SW 1271 (cell line): Measurements from ENCODE around the gene GPATCH2.

Source experiments
- DNase-seq, 2 experiments: peaks; one replicate each; lab custom pipeline; 2025; lab: John Stamatoyannopoulos, UW

The GPATCH2 gene

DNA sequence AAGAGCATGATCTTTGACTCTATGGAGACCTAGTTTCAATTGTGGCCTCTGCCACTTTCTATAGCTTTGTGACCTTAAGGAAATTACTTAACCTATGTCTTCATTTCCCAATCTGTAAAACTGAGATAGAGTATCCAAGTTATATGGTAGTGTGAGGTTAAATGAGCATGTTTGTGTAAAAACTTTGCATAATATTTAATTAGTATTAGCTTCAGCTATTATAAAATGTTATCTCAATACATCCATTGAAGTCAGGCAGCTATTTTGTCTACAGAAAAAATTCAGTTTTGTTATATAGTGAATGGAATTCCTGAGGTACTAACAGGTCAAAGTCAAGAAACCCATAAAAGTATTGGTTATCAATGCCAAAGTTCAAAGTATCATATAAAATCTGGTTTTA is 53.6 kb downstream of the GPATCH2 start:
- no peak for DNase-seq

- no peak for DNase-seq
Measured at GRCh38 chr1:217574265-217574949, 56.5 kb downstream of the GPATCH2 start.

DNA sequence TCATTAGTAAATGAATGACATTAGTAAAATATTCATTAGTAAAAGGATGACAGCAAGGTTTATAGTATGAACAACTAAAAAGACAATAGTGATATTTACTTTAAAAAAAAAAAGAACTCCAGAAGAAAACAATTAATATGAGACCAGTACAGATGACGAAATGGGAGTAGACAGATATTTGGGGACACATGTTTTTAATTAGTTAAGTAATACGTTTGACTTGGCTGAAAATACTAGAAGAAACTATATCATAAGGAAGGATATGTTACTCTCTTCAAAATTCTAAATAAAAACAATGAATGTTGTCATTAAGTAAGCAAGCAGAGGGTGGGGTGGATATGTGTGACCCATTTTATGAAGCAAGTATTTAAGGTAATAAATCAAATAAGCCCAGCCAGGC is 61.9 kb downstream of the GPATCH2 start:
- DNase-seq, result no peak

DNA sequence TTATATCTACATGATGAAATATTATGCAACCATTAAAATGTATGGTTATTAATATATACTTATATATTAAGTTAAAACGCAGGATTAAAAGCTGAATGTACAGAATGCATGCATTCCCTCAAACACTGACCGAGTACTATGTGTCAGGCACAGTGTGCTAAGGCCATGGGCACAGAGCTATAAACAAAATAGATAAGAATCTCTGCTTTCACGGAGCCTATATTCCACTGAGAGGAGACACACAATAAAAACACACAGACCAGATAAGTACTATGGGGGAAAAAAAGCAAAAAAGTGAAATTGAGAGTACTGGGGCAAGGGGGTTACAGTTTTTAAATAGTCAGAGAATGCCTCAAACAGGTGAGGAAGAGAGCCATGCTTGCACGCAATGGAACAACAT is 62.7 kb downstream of the GPATCH2 start:
- DNase-seq, result no peak

DNA sequence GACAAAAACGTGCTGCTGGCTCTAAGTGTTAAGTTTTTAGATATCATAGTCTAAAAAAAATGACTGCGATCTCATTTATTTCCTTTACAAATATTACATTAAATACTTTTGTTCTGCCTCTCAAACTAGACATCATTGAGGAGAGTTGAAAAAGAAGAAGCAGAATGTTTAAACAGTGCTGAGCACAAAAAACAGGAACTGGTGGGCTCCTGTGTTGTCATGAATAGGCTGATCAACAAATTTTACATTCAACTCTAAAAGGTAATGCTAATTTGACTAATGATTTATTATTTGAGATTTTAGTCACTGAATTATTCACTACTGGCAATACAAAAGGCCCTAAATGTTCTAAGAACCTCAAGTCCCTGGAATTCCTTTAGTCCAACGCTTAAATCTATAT is 66.1 kb downstream of the GPATCH2 start:
- no peak for DNase-seq

DNA sequence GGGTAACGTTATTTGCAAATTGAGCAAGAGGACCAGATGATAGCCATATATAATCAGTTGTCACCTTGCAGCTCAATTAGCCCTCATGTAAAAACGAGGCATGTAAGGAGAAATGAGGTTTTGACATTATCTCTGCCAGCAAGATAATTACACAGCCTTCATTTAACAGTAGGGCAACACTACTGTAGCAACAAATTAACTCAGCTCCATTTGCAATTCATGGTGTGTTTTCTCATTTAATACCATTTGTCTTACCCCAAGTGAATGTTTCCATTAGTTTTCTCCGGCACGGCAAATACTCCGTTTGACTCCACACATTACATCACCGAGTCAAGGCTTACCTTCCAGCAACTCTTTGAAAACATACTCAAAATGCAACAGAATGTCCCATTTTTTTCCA is 66.7 kb downstream of the GPATCH2 start:
- no peak for DNase-seq

DNA sequence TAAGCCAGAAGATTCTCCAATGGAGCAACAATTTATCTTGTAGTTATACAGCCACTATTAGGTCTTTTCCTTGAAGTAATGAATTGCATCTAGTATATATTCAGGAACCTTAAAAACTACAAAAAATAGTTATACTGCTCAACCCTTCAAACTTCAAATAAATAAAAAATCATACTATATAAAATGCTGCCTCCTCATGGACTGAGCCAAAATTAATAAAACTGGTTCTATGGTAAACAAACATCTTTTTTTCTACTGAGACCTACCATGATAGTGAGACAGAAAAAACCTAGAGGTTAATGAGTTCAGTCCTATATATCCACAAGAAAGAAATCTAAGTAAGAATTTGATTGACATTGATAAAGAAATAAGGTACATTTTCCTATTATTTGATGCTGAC is 67.7 kb downstream of the GPATCH2 start:
- DNase-seq, result no peak

GRCh38 chr1:217562229-217562878 is 68.5 kb downstream of the GPATCH2 start:
- peak in 1 of 2 experiments; percentile 16 for DNase-seq

- DNase-seq, result no peak
Measured at GRCh38 chr1:217561446-217561845, 69.4 kb downstream of the GPATCH2 start.

GRCh38 chr1:217554849-217555248 is 76.0 kb downstream of the GPATCH2 start:
- no peak for DNase-seq

GRCh38 chr1:217553949-217554509 is 76.9 kb downstream of the GPATCH2 start:
- no peak for DNase-seq

- DNase-seq, result no peak
Measured at GRCh38 chr1:217552339-217552951, 78.4 kb downstream of the GPATCH2 start.

DNA sequence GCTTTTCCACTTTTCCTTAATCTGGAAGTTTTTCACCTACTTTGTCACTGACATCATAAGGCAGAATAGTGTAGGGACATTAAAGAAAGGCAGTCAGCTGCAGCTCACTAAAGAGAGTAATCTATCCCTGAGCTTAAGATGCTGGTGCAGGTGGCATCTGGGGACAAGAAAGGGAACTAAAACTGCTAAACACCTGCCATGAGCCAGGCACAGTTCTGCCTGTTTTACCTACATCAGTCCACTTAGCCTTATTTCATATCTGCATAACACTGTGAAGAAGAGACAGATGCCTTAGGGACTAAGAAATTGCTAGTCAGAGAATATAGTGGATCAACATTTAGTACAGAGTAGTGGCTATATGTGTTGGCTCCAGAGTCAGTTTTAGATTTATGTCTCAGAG is 88.1 kb downstream of the GPATCH2 start:
- DNase-seq, result no peak

DNA sequence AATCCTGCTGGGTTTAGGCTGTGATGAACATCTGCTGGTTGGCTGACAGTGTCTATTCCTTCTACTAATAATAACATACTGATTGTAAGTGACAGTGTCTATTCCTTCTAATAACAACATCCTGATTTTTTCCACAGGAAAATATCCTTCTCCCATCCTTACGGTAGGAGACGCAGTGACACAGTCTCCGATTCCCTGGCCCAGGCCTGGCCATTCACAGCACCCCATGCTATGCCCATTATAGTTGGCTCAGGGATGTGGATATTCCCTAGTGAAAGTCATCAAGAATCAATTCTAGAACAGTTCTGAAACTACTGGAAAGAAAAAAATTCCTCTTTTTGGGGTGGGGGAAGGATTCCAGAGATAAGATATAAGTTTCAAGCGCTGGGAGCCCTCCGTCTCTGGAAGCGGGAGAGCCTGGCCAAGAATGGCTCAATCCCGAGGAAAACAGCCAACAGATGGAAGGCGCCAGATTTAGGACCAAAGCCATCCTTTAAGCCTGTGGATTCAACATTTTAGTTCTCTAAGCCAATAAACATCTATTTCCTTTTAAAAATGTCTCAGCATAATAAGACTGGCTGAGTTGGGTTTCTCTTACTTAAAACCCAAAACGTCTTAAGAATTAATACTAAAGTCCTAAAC is 88.6 kb downstream of the GPATCH2 start:
- DNase-seq, result no peak

- no peak for DNase-seq
Measured at GRCh38 chr1:217540321-217540720, 90.6 kb downstream of the GPATCH2 start.

DNA sequence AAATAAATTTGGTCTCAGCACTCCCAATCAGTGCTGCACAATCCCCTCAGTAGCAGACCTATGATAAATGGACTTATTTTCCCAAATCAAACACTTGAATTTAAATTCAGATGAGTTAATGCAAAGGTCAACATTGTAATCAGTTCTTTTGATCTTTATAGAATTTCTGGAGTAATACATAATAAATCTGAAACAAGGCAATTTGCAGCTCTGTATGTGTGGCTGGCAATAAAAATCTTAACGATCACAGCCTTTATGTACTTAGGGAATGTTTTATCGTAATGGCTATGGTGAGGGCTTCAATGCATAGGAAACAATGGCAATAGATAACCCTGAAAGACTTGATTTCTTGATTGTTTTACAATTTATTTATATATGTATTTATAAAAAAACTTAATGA is 91.4 kb downstream of the GPATCH2 start:
- no peak for DNase-seq

DNA sequence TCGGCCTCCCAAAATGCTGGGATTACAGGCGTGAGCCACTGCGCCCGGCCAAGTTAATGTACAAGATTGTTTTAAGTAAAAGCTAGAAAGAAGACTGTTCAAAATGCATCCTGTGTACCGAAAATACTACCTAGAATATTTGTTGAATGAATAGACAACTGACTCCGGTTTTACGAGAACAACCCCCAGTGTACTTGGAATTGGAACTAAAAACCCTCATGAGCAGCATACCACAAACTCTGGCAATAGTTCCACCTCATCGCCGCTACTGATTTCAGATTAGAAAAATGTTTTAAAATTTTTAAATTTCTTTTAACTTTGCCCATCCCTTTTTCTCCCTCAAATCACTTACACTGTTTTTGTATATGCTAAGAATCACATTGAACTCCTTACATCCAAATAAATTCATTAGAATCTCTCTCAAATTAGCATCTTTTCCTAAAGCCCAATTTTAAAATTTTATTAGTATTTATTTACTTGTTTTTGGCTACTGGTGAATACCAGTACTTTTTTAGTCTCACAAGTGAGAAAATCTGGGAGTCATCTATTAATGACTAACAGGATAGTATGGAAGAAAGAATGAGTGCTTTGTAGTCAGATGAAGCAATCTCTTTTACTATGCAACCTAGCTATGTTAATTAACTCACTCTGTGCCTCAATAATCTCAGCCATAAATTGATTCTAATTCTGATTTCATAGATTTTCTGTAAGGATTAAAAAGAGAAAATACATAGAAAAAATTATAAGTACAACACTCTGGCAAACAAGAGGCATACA is 95.1 kb downstream of the GPATCH2 start:
- no peak for DNase-seq

DNA sequence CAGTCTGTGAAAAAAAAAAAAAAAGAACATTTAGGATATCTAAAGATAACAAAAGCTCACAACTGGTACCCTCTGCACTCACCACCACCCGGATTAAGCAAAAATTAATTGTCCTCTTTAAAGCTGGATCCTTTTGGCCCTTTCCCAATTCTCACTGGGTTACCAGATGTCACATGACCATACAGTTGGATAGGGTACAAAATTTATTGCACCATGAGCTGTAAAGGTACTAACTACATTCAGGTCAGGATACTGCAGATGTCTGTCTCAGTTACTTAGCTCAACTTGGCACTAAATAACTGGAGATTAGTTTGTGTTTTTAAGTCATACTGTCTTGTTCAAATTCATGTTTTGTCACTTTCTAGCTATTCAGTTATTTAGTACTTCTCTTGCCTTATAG is 96.3 kb downstream of the GPATCH2 start:
- DNase-seq, result no peak

GRCh38 chr1:217528271-217528670 is 102.6 kb downstream of the GPATCH2 start:
- DNase-seq, result no peak

DNA sequence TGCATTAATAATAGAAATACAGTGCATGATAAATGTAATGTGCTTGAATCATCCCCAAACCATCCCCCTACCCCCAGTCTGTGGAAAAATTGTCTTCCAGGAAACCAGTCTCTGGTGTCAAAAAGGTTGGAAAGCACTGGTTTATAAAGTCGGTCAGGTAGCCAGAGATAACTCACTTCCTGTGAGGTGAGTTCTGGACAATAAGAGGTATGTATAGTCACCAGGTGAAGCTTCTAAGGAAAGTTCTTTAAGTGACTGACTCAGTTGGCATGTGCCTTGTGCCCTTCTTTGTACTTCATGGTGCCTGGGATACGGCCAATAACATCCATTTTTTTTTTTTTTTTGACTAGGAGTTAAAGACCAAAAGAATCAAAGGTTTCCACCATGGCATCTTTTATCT is 103.7 kb downstream of the GPATCH2 start:
- DNase-seq, result no peak

- DNase-seq, result no peak
Measured at GRCh38 chr1:217526636-217527035, 104.3 kb downstream of the GPATCH2 start.
